Activated naive CD8-positive, alpha-beta T cell (primary cell): ENCODE measurements around the gene PIGH.
"Not testable (repeated sequence)": the region's sequence is repeated elsewhere in the genome, so short reads cannot be mapped to it uniquely, and the experiment has no call there.

ENCODE experiments used
- H3K27ac Mint-ChIP-seq: one replicate; pipeline ENCODE4 v1.8.0; 2021; ENCODE audit warnings: mixed read lengths
- H3K27me3 Mint-ChIP-seq: one replicate; pipeline ENCODE4 v1.8.0; 2021; ENCODE audit warnings: mixed read lengths
- H3K36me3 Mint-ChIP-seq: one replicate; pipeline ENCODE4 v1.8.0; 2021; ENCODE audit warnings: mixed read lengths
- H3K4me1 Mint-ChIP-seq: one replicate; pipeline ENCODE4 v1.8.0; 2021; ENCODE audit warnings: low read depth, mixed read lengths
- H3K4me3 Mint-ChIP-seq: one replicate; pipeline ENCODE4 v1.8.0; 2021; ENCODE audit warnings: mild to moderate bottlenecking, mixed read lengths
- H3K9me3 Mint-ChIP-seq: one replicate; pipeline ENCODE4 v1.8.0; 2021; ENCODE audit warnings: low read depth, mixed read lengths

Gene PIGH

DNA sequence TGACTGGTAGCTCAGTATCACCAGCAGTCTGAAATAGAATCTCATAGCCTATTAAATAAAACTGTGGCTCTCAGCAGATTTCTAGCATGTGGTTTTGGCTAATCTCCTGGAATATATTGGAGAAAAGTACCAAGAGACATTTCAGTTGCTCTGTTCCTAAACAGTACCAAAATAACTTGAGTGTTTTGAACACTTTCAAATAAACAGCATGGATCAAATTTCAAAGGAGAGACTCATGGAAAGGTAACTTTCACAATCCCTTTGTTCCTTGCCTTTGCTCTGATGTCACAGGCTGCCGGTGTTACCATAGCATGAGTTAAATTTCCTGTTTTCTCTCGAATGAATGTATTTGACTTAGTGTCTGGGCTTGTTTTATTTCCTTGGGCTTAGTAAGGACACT is 23.0 kb upstream of the PIGH start:
- Mint-ChIP-seq H3K27ac (peak overlapping the region; percentile 69), H3K9me3 (no peaks in the 10 kb centered on the region), H3K4me1 (peaks cover 41% of the 10 kb centered on the region), H3K27me3 (no peaks in the 10 kb centered on the region), H3K36me3 (peaks cover 3% of the 10 kb centered on the region), H3K4me3 (peak overlapping the region; percentile 20)

DNA sequence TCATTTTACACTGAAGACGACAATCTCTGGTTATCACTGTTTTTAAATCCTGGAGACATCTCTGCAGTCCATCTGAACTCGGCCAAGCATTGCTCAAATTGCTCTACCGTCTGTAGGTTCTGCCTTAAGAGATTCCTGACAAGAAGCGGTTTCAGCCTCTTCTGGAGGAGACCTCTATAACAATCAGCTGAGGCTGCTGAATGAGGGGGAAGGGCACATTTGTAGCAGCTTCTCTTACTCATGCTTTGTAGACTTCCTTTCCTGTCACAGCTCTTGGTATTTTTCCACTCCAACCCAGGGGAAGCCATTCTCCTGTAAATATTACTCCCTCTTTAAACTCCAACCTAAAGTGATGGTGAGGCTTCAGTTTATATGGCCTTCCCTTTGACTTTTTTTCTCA is 22.6 kb upstream of the PIGH start:
- peaks cover 3% of the 10 kb centered on the region for H3K36me3 Mint-ChIP-seq
- peak overlapping the region; percentile 69 for H3K27ac Mint-ChIP-seq
- peaks cover 41% of the 10 kb centered on the region for H3K4me1 Mint-ChIP-seq
- no peaks in the 10 kb centered on the region for H3K27me3 Mint-ChIP-seq
- no peaks in the 10 kb centered on the region for H3K9me3 Mint-ChIP-seq
- no peak overlapping the region for H3K4me3 Mint-ChIP-seq

DNA sequence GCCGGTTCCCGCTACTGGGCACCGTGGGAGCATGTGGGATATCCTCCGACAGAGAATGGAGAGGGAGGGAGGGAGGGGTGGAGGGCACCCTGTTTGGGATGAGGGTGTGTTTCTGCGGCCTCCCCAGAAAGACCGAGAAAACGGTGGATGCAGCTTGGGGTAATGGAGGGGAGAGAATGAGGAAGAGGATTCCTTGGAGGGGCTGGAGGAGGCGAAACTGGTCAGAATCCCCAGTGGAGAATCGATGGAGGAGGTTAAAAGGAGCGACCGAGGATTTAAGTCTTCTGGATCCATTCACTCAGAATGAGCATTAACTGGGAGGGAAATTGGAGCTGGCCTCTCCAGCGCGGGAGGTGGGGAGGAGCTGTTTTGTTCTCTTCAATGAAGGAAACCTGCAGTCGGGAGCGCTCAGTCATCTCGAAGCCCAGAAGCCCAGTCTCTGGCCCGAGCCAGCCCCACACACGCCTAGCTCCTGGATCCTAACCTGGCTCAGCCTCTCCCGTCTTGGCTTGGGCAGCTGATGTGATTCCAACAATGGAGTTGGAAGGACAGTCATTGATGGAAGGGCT is 20.2 kb upstream of the PIGH start:
- H3K27me3 Mint-ChIP-seq = no peaks in the 10 kb centered on the region
- peaks cover 3% of the 10 kb centered on the region for H3K36me3 Mint-ChIP-seq
- peak overlapping the region; percentile 88 for H3K4me3 Mint-ChIP-seq
- peak overlapping the region; percentile 28 for H3K27ac Mint-ChIP-seq
- H3K4me1 Mint-ChIP-seq = peaks cover 41% of the 10 kb centered on the region
- no peaks in the 10 kb centered on the region for H3K9me3 Mint-ChIP-seq

DNA sequence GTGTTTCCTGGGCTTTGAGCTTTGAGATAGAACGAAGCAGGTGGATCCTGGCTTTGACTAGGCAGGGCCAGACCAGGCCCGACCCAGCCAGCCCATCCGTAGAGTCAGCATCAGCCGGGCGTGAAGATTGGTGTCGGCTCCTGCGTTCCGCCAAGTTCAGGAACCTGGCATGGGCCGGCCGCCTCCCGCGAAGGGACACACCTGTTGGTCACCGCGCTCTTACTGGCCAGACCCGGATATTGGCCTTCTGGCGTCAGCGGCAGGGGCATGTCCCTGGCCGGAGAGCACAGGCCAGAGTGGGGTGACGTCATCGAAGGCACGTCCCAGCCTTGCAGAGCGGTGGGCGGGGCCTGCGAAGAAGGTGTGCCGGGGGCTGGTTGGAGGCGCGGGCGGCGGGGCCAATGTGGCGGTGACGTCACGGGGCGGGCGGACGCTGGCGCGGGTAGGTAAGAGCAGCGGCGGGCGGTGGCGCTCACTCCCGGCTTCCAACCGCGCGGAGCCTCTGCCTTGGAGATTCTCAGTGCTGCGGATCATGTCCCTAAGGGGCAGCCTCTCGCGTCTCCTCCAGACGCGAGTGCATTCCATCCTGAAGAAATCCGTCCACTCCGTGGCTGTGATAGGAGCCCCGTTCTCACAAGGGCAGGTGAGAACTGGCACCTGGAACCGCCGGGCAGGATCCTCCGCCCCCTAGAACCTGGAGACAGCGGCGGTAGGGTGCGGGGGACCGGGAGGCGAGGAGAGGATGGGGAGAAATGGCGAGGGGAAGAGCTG is 19.6 kb upstream of the PIGH start, which contains the start of gene ARG2:
ARG2 (plus strand) TSS at position 475 of the 771 bp plus-strand sequence; CDS start at position 533, 58 bp downstream.
- H3K27ac Mint-ChIP-seq = peak within 1 kb of the TSS; percentile 28
- no peaks in the 10 kb centered on the region for H3K27me3 Mint-ChIP-seq
- no peaks in the 10 kb centered on the region for H3K9me3 Mint-ChIP-seq
- H3K4me1 Mint-ChIP-seq = peaks cover 41% of the 10 kb centered on the region
- peak within 1 kb of the TSS; percentile 88 for H3K4me3 Mint-ChIP-seq
- H3K36me3 Mint-ChIP-seq = peaks cover 3% of the 10 kb centered on the region

DNA sequence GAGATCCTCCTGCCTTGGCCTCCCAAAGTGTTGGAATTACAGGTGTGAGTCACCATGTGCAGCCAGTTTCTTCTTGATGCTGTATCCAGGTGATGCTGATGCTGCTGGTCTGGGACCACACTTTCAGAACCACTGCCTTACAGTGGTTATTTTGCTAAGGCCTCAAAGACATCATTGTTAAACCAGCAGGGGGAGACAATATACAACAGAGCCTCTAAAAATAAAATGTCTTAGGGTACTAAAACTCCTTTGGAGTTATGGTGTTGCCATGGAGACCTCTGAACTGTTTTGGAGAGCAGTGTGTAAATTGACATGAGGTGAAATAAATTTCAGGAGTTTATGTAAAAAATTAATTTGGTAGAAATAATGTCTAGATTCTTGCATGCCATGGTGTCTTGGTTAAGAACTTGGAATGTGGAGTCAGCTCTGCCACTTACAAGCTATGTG is 18.6 kb upstream of the PIGH start:
- Mint-ChIP-seq H3K27ac (no peak overlapping the region), H3K4me1 (peaks cover 41% of the 10 kb centered on the region), H3K9me3 (no peaks in the 10 kb centered on the region), H3K36me3 (no peaks in the 10 kb centered on the region), H3K27me3 (no peaks in the 10 kb centered on the region), H3K4me3 (peak overlapping the region; percentile 88)

DNA sequence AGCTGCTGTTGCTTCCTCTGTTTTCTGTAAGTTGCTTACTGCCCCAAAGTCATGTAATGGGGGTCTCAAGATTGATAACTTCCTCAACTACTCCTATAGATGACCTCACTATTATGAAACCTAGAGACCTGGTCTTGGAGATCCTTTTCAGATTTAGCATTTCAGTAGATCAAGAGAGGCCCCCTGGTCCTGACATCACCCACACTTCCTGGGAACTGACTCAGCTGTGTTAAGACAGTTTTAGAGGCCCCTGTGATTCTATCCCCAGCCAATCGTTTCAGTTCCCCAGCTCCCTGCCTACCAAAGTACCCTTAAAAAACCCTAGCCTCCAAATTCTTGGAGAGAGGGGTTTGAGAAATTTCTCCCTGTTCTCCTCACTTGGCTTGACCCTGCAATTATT is 10.4 kb upstream of the PIGH start:
- H3K4me3 Mint-ChIP-seq = no peak overlapping the region
- no peaks in the 10 kb centered on the region for H3K36me3 Mint-ChIP-seq
- H3K27ac Mint-ChIP-seq = no peak overlapping the region
- no peaks in the 10 kb centered on the region for H3K9me3 Mint-ChIP-seq
- peaks cover 2% of the 10 kb centered on the region for H3K27me3 Mint-ChIP-seq
- H3K4me1 Mint-ChIP-seq = no peaks in the 10 kb centered on the region

DNA sequence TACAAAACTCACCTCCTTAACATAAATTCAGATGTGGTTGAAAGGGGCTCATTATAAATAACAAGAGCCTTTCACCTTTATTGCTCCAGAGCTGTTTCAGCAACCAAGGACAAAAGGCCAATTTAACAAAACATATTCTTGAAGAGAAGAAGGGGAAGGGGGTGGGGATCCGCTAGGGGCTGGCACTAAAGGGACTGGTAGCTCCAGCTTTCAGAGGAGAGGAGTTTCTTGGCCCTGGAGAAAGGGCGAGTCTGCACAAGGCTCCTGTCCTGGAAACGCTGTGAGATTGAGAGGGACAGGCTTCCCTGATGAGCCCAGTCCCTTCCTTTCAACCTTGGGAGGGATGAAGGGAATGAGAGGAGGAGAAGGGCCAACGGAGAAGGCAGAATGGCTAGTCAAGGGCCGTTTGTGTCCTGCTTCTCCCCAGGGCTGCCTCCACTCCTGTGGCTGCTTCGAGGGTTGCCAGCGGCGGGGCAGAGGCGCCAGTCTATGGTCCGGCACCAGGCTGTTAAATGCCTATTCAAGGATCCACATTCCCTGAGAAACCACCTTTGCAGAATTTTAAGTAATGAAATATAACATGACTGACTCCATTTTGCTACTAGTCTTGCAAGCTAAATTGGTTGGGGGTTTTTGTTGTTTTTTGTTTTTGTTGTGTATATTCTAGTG is 9.7 kb upstream of the PIGH start:
- H3K36me3 Mint-ChIP-seq = no peaks in the 10 kb centered on the region
- H3K27ac Mint-ChIP-seq = no peak overlapping the region
- H3K4me1 Mint-ChIP-seq = no peaks in the 10 kb centered on the region
- peaks cover 2% of the 10 kb centered on the region for H3K27me3 Mint-ChIP-seq
- H3K4me3 Mint-ChIP-seq = no peak overlapping the region
- H3K9me3 Mint-ChIP-seq = no peaks in the 10 kb centered on the region

DNA sequence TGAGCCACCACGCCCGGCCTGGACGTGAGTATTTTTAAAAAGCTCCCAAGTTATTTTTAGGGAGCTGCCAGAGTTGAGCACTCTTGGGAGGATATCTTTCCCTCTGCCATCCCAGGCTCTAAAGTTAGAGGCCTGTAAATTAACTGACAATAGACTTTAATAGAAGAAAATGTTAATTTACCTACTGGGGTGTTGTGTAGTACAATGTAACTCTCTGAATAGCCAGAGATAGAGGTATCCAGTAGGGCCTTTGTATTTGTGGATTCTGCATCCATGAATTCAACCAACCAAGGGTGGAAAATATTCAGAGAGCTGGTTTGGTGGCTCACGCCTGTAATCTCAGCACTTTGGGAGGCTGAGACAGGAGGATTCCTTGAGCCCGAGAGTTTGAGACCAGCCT is 7.6 kb upstream of the PIGH start:
- H3K4me3 Mint-ChIP-seq = no peak overlapping the region
- H3K27ac Mint-ChIP-seq = no peak overlapping the region
- no peaks in the 10 kb centered on the region for H3K36me3 Mint-ChIP-seq
- H3K4me1 Mint-ChIP-seq = no peaks in the 10 kb centered on the region
- peaks cover 2% of the 10 kb centered on the region for H3K27me3 Mint-ChIP-seq
- H3K9me3 Mint-ChIP-seq = no peaks in the 10 kb centered on the region

DNA sequence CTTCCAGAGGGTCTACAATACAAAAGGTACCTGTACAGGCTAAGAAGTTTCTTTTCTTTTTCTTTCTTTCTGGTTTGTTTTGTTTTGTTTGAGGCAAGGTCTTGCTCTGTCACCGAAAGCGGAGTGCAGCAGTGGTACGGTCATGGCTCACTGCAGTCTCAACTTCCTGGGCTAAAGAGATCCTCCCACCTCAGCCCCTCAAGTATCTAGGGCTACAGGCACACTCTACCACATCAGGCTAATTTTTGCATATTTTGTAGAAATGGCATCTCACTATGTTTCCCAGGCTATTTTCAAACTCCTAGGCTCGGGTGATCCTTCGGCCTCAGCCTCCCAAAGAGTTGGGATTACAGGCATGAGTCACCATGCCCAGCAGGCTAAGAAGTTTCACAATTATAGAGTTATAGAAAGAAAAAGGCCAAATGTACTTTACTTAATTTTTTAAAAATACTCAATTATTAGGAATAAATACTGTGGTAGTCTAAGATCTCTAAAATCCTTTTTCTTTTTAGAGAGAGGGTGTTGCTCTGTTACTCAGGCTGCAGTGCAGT is 3.0 kb upstream of the PIGH start:
- H3K36me3 Mint-ChIP-seq = peaks cover 5% of the 10 kb centered on the region
- peaks cover 23% of the 10 kb centered on the region for H3K4me1 Mint-ChIP-seq
- no peaks in the 10 kb centered on the region for H3K9me3 Mint-ChIP-seq
- no peak overlapping the region for H3K4me3 Mint-ChIP-seq
- no peak overlapping the region for H3K27ac Mint-ChIP-seq
- H3K27me3 Mint-ChIP-seq = no peaks in the 10 kb centered on the region

DNA sequence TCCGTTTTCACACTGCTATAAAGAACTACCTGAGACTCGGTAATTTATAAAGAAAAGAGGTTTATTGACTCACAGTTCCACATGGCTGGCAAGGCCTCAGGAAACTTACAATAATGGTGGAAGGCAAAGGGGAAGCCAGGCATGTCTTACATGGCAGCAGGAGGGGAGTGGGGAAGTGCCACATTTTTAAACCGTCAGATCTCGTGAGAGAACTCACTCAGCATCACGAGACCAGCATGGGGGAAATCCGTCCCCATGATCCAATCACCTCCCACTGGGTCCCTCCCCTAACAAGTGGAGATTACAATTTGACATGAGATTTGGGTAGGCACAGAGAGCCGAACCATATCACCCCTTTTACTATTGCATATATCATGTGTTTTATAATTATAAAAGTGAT is 2.0 kb upstream of the PIGH start:
- H3K27ac Mint-ChIP-seq = no peak overlapping the region
- H3K4me3 Mint-ChIP-seq = no peak overlapping the region
- peaks cover 5% of the 10 kb centered on the region for H3K36me3 Mint-ChIP-seq
- no peaks in the 10 kb centered on the region for H3K9me3 Mint-ChIP-seq
- H3K27me3 Mint-ChIP-seq = no peaks in the 10 kb centered on the region
- peaks cover 32% of the 10 kb centered on the region for H3K4me1 Mint-ChIP-seq

DNA sequence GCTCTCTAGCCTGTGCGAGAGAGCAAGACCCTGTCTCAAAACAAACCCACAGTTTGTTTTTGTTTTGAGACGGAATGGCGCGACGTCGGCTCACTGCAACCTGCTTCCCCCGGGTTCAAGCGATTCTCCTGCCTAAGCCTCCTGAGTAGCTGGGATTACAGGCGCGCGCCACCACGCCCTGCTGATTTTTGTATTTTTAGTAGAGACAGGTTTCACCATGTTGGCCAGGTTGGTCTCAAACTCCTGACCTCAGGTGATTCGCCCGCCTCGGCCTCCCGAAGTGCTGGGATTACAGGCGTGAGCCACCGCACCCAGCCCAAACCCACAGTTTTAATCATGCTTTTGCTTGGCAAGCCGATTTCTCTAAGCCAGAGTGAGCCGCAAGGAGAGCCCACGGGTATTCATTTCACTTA is 500 bp upstream of the PIGH start:
- not testable (repeated sequence) for H3K36me3 Mint-ChIP-seq, H3K27me3 Mint-ChIP-seq, H3K9me3 Mint-ChIP-seq
- Mint-ChIP-seq H3K4me3 (peak overlapping the region; percentile 96), H3K27ac (peak overlapping the region; percentile 94), H3K4me1 (peaks cover 41% of the 10 kb centered on the region)

DNA sequence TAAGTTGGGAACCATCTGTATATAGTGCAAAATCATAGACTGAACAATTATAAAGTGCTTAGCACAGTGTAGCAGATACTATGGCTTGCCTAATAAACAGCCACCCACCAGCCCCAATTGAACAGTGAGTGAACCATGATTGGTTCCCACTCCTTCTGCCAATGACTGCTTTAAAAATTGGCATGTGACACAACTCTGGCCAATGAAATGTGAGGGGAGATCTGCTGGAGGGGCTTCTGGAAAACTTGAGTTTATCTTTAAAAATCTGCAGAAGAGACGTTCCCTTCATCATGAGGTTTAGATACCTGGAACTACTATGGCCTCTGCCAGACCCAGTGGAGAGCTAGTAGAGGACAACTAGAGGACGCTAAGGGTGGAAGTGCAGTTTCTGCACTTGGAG is 4.7 kb downstream of the PIGH start:
- Mint-ChIP-seq H3K27me3 (no peaks in the 10 kb centered on the region), H3K36me3 (peaks cover 4% of the 10 kb centered on the region), H3K4me3 (no peak overlapping the region), H3K4me1 (peaks cover 40% of the 10 kb centered on the region), H3K27ac (no peak overlapping the region), H3K9me3 (no peaks in the 10 kb centered on the region)

DNA sequence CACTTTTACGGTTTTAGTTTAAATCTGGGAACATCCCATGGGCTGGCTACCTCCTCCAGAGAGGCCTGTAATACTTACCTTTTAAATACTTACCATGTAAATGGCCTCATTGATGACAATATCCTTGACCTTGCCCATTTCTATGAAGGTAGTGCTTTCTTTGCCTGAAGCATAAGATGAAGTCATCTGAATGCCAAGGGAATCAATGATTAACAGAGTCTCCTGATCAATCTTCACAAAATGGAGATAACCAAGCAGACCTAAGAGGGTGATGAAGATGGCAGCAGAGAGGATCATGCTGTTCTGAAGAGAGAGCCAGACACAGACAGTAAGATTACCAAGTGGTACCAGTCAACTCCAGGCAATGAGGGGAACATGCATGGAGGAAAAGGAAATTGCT is 6.4 kb downstream of the PIGH start:
- not testable (repeated sequence) for H3K27ac Mint-ChIP-seq, H3K9me3 Mint-ChIP-seq, H3K27me3 Mint-ChIP-seq, H3K36me3 Mint-ChIP-seq, H3K4me3 Mint-ChIP-seq
- peaks cover 27% of the 10 kb centered on the region for H3K4me1 Mint-ChIP-seq

DNA sequence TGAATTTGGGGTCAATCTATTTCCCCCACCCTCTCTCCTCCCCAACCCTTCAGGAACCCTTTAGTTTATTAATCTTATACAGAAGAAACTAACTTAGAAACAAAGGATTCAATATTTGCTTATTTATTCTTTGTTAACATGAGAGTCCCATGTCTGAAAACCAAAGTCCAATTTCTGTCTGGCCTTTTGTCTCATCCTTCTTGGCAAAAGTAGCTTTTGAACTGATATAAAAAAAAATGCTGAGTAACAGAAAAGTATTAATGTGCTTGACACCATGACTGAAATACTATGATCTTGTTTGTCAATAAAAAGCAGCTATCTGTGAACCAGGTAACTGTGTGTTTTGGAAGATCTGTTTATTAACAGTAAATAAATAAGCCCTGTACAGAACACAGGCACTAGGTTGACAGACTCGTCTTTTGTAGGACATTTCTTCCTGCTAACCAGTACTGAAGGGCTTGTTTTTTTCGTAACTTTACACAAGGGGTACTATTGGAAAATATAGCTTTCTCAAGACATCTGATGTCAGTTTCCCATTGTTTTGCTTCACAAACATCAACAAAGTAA is 10.8 kb downstream of the PIGH start:
- Mint-ChIP-seq H3K4me3 (no peak overlapping the region), H3K27me3 (no peaks in the 10 kb centered on the region), H3K27ac (no peak overlapping the region), H3K9me3 (no peaks in the 10 kb centered on the region), H3K36me3 (peaks cover 4% of the 10 kb centered on the region), H3K4me1 (no peaks in the 10 kb centered on the region)

DNA sequence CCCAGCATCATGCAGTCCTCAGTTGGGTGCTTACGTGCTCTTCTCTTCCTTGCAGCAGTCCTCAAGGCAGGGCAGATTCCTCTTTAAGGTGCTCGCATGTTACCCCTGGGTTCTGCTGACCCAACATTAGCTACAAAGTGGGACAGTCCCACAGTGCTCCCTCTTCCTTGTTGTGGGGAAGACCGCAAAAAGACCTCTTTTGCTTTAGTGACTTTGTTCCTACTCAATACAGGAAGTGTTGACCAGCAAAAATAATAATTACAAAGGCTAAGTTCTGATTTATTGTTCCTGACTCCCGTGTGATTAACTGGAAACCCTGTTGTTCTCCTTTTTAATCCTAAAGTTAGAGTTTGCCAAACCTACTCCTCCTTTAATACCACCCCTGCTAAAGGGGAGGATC is 13.7 kb downstream of the PIGH start:
- H3K4me3 Mint-ChIP-seq = no peak overlapping the region
- H3K36me3 Mint-ChIP-seq = peaks cover 2% of the 10 kb centered on the region
- H3K27ac Mint-ChIP-seq = peak overlapping the region; percentile 13
- H3K9me3 Mint-ChIP-seq = no peaks in the 10 kb centered on the region
- no peaks in the 10 kb centered on the region for H3K4me1 Mint-ChIP-seq
- H3K27me3 Mint-ChIP-seq = no peaks in the 10 kb centered on the region
